ENCODE data around the gene UBE2I.

UBE2I gene

GRCh38 chr16:1345651-1346421 lies 36.4 kb downstream of the UBE2I start:
- no peak for DNase-seq

DNA sequence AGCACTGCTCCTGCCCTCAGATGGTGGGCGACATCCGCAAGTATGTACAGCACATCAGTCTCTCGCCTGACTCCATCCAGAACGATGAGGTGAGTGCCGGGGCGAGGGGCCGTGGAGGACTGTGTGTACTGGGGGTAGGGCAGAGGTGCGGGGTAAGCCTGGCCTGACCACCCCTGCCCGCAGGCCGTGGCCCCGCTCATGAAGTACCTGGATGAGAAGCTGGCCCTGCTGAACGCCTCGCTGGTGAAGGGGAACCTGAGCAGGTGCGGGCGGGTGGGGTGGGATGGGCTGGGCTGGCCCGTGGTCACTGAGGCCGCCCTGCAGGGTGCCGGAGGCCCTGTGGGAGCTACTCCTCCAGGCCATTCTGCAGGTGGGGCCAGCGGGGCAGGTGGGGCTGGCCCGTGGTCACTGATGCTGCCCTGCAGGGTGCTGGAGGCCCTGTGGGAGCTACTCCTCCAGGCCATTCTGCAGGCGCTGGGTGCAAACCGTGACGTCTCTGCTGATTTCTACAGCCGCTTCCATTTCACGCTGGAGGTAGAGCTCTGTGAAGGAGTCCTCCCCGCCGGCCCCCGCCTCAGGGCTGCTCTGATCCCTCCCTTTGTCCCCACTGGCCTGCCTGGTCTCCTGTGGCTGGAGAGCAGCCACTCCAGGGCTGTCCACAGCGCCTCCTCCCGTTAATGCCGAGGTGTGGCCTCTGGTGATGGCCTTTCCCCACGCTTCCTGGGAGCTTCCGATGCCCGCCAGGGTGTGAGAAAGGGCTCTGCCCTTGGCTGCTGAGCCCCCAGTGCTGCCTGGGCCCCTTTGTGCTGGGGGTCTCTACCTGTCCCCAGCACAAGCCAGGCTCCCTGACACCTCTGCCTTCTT lies 37.2 kb downstream of the UBE2I start:
- DNase-seq = no peak

- DNase-seq = no peak
Observed at GRCh38 chr16:1347286-1347855, 37.9 kb downstream of the UBE2I start.

DNA sequence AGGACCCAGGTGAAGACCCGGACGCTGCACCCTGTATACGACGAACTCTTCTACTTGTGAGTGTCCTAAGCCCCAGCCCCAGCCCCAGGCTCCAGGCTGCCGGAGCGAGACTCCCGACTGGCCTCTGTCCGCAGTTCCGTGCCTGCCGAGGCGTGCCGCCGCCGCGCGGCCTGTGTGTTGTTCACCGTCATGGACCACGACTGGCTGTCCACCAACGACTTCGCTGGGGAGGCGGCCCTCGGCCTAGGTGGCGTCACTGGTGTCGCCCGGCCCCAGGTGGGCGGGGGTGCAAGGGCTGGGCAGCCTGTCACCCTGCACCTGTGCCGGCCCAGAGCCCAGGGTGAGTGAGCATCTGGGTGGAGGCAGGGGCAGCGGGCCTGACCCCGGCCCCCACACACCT lies 38.5 kb downstream of the UBE2I start:
- DNase-seq = no peak

DNA sequence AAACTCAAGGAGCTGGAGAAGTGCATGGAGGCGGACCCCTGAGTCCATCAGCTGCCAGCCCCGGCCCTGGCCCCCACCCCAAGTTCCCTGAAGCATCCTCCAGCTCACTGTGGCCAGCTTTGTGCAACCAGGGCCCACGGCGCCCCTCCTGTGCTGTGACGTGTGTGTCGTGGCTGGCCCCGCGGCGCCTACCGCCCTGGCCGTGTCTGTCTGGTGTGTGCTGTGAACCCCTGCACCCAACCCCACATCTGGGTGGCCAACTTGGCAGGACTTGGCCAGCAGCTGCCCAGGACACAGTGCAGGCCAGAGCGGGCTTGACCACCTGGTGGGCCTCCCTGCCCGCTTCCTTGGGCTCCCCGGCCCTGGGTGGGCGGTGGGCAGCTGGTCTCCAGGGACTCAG lies 39.0 kb downstream of the UBE2I start:
- no peak for DNase-seq

DNA sequence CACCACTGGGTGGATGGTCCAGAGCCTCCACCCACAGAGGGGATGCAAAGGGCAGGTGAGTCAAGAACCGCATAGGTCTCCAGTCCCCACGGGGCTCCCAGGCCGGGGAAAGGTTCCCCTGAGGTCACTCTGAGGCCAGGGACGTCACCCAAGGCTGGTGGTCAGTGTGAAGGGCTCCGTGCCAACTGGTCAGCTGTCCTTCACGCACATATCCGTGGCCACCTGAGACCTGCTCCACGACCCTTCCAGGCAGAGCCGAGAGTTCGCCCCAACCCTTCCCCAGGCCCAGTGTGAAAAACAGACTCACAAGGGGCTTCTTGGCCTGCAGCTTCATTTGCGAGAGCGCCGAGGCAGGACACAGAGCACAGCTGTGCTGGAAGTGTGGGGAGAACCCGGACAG lies 39.5 kb downstream of the UBE2I start:
- DNase-seq = no peak

- DNase-seq = no peak
Observed at GRCh38 chr16:1349351-1349750, 39.9 kb downstream of the UBE2I start.

DNA sequence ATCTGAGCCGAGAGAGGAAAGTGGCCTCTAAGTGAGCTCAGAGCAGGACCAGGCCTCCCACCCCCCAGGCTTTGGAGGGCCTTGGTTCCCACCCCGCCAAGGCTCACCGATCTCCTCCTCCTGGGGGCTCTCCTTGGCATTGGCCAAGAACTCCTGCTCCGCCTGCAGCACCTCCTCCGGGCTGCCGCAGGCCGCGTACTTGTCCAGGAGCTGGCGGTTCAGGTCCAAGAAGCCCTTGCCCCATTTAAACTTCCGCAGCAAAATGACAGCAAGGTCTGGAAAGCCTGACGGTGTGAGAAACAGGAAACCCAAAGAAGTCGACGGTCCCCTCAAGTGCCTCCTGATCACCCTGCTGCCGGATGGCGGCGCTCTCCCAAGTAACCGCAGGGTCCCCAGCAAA lies 40.5 kb downstream of the UBE2I start:
- no peak for DNase-seq

DNA sequence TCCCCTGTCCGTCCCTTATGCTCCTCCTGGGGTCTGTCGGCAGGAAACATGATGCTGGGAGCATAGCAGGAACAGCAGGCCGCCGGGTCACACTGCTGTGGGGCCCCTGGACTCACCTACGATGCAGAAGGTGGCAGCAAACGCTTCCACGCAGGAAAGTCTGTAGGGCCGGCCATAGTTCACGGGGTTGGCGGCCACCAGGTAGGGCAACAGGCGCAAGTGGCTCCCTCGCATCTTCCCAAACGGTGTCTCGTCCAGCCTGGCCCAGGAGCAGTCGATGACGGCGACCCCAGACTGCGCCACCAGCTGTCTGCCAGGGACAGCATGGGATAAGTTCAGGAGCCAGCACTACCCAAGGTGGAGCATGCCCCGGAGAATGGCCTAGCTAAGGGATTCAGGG lies 41.3 kb downstream of the UBE2I start:
- no peak for DNase-seq

GRCh38 chr16:1351215-1351581 lies 41.8 kb downstream of the UBE2I start:
- DNase-seq = no peak

DNA sequence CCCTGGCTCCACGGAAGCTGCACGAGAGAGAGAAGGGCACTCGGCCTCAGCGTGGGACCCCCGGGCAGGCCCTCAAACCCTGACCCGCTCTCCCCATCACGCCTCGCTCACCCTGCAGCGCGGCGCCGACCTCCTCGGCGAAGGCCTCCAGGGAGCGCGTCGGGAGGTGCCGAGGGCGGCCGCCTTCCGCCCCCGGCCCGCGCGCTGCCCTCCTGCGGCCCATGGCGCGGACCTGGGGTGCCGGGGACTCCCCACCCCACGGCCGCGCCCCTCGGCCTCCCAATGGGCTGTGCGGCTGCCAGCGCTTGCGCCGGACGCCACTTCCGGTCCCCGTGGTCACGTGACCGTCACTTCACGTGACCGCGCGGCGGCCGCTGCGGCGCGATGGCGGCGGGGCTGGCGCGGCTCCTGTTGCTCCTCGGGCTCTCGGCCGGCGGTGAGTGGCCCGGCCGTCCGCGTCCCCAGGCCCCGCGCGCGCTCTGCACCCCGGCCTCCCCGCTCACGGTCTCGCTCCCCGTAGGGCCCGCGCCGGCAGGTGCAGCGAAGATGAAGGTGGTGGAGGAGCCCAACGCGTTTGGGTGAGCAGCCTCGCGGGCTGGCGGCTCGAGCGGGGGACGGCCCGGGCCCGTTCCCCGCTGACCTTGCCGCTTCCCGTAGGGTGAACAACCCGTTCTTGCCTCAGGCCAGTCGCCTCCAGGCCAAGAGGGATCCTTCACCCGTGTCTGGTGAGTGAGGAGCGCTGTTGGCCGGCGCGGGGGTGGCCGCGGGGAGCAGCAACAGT lies 42.3 kb downstream of the UBE2I start, which contains the start of the genes GNPTG and TSR3:
TSS of gene GNPTG (plus strand) at position 350 of the 781 bp plus-strand sequence. CDS start at position 385, 35 bp downstream.
TSS of gene TSR3 (minus strand) at position 297 of the 781 bp plus-strand sequence. CDS start at position 223, 74 bp downstream.
- DNase-seq = peak; percentile 7

DNA sequence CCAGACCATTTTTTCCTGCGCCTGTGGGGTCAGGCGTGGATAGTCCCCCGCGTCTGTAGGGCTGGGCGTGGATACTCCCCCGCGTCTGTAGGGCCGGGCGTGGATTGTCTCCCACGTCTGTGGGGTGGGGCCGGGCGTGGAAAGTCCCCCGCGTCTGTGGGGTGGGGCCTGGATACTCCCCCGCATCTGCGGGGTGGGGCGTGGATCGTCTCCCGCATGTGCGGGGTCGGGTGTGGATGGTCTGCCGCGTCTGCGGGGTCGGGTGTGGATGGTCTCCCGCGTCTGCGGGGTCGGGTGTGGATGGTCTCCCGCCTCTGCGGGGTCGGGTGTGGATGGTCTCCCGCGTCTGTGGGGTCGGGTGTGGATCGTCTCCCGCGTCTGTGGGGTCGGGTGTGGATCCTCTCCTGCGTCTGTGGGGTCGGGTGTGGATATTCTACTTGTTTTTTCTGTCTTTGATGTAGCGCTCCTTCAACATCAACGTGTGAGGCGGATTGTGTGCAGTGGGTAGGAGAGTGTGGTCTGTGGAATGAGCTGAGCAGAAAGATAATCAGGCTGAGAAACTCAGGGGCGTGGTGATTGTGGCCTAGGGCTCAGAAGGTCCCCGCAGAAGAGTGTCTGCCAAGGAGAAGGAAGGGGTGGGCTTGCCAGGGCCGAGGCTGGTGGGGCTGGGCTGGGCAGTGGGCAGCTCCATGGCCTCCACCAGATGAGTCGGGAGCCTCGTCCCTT lies 45.5 kb downstream of the UBE2I start:
- DNase-seq = no peak

DNA sequence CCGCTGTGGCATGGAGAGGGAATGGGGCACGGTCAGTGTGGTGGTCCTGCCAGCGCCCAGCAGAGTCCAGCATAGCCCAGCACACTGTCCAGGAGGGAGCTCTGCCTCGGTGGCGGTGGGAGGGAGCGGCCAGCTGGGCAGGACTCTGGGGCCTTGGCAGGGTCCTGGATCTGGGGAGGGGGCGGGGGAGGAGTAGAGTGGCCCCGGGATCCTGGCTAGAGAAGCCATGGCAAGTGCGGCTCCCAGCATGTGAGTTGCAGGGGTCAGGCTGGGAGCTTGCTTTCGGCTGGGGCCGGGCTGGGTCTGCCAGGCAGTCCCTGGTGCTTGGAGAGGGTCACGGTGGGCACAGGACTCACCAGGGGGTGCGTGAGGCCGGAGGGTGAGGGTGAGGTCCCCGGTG lies 46.2 kb downstream of the UBE2I start:
- no peak for DNase-seq

- DNase-seq = no peak
Observed at GRCh38 chr16:1356061-1356900, 46.8 kb downstream of the UBE2I start.

DNA sequence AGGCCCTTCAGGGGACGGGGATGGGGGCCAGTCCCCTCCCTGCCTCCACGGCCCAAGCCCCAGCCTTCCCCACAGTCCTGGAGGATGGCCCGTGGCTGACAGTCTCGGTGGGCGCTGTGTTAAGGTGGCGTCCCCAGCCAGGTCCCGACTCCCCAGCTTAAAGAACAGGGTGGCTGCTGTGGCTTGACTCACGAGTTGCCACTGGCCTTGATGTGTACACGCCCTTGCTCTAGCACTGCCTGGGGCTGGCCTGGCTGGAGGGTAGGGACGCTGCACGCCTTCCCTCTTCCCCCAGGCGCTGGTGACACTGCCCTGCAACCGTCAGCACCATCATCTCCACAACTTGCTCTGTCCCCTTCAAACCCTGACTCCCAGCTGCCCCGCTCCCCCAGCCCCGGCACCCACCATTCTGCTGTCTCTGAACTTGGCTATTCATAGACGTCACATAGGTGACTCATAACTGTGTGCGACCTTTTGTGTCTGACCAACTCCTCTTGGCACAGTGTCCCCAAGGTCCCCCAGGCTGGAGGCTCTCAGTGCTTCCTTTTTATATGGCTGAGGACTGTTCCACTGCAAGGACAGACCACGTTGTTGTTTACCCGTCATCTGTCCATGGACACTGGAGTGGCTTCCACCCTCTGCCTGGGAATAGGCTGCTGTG lies 48.6 kb downstream of the UBE2I start:
- DNase-seq = no peak

GRCh38 chr16:1361685-1362360 lies 52.4 kb downstream of the UBE2I start:
- no peak for DNase-seq

GRCh38 chr16:1362807-1363206 lies 53.4 kb downstream of the UBE2I start:
- no peak for DNase-seq

GRCh38 chr16:1363501-1364041 lies 54.1 kb downstream of the UBE2I start:
- peak; percentile 4 for DNase-seq

DNA sequence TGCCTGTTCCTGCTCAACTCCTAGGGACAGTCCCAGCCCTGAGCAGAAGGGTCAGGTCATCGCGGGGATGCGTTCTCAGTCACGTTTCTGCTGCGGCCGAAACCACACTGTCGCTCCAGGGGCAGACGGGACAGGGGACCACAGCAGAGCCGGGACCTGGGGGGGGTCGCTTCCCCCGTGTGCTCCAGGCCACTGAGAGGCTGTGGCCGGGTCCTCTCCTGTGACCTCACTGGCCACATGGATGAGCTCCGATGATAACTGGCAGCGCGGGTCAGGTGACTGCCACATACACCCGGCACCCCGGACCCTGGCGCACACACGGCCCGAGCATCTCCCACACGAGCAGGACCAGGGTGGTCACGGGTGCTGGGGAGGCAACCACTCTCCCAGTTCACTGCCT lies 55.1 kb downstream of the UBE2I start:
- no peak for DNase-seq
